GM18858 (cell line): ENCODE results near the gene SMURF2.

Experiments used
- ATAC-seq: cut with Tn5 transposase; IDR thresholded peaks from one replicate; pipeline ENCODE4 v1.9.1; 2021; ENCODE audit not compliant: unreplicated experiment

The SMURF2 gene

DNA sequence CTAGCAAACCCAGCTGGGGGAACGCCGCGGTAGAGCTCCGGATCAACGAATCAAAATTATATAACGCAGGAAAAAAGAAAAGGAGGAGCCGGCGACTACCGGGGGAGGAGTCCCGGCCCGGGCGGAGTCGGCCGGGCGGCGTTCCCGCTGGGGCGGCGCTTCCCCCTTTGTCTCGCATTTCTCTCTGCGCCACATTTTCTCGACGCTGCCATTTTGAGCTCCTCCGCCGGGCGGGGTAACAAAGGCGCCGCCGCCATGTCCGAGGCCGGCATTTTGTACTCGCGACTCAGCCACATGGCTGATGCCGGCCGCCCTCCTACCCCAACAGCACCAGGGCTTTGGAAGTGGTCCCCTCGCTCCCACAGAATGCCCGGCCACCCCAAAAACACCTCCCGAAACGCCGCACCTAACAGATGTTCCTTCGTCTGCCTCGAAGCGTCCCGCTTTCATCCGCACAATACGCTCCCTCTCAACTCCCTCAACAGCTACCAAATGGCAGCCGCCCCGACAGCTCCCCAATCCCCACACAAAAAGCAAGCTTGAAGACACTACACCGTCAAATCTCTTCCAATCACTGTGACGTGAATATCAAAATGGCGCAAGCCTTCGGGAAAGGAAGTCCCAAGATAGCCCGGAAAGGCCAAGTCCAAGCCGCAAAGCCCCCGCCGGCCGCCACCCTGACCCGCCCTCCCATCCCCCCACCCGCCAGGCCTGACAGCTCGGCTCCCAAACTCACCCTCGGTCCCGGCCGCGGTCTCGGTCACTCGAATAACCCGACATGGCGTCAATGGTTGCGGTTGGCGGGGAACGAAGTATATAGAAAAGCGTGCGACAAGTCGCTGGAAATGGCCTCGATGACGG, 156.5 kb downstream of the SMURF2 start:
- no peak for ATAC-seq

DNA sequence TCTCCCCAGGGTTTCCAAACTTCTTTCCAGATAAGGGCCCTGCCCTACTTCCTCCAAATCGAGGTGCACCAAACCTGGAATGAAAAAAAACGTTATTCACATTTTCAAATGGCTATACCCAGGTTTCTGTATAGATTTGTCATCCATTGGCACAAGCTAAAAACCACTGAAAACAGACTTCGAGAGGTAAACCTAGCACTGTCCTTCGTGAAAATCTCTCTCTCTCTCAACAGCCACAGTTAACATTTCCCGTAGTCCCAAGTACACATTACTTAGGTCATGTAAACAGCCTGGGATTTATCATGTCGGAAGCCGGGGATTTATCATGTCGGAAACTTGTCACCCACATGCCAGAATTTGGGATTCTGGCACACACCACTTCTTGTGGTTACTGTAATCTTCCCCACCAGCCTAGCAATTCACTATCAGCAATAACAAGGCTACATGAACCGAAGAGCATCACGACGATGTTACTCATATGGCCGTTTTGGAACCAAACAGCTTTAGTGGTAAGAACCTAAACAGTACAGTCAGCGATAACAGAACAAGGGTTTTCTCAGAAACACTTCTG, 157.3 kb downstream of the SMURF2 start:
- ATAC-seq, result no peak

DNA sequence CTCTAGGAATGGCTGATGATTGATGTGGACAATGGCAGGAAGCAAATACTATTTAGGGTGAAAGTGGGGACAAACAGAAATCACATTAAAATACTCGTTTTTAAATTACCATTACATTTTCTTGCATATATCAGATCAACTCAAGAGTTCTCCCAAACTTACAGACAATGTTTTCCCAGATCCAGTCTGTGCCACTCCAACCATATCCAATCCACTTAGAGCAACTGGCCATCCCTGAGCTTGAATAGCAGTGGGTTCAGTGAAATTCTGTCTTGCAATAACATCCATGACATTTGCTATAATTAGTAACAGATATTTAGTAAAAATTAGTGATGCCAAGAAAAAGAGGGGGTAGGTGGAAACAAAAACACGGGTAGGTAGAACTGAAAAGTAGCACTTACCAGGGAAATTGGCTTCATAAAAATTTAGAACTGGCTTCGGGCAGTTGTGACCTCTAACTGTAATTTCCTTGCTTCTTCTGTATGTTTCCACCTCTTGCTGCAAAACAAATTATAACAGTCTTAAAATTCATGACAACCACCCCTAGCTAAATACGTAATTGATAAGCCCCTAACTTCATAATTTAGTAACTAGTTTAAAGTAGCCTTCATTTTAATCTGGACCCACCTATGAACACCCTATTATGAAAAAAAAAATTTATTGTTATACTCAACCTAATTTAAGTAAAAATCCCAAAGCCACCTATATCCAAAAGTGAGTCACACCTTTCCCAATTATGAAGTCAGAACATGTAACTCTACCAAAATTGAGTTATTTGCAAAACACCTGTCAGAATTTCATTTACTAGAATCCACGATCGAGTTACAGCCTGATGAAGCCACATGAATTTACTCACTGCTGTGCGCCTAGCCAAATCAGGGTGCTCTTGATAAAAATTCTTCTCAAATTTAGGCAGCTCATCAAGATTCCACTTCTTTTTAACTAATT, 158.0 kb downstream of the SMURF2 start:
- no peak for ATAC-seq

DNA sequence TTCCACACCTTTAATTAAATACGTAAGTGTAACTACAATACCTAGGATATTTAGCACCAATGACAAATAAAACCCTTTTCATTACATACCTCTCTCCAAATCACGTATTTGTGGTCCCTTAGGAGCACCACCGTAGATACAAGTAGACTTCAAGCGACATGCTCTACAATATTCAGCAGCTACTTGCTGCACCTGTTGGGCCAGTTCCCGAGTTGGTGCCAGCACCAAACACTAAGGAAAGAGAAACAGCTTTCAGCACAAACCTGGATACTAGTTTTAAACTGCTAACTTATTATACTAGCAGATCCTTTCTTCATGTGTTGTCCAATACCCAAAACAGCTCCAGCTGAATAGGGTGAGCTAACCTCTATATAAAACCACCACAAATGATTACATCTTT, 158.8 kb downstream of the SMURF2 start:
- ATAC-seq, result no peak

DNA sequence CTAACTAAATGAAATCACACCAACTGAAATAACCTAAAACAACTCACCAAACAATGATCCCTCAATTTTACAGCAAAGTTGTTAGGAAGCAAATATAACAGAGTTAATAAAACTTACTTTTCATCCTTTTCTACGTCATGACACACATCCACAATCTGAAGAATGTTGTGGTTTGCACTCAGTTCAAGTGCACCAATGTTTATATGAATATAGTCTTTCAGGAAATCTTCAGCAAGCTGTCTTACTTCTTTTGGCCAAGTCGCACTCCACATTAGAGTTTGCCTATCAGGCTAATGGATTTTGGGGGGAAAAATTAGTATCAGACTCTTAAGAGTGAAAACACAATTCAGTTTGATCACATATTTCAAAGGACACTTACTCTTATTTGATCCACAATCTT, 159.3 kb downstream of the SMURF2 start:
- no peak for ATAC-seq

DNA sequence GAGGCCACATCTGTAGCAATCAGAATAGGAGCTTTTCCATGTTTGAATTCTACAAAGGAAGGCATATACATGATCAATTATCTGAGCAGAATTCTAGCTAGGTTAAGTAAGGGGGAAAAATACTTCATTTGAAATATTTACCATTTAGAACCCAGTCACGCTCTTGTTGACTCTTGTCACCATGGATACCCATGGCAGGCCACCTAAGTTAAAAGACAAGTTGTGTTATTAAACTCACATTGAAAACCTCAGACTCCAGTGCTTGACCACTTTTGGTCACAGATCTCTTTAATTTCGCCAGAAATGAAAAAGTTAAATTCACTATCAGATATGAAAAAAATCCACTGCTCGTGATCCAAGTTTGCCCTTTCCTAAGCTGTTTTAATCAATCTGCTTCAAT, 160.1 kb downstream of the SMURF2 start:
- ATAC-seq, result no peak

DNA sequence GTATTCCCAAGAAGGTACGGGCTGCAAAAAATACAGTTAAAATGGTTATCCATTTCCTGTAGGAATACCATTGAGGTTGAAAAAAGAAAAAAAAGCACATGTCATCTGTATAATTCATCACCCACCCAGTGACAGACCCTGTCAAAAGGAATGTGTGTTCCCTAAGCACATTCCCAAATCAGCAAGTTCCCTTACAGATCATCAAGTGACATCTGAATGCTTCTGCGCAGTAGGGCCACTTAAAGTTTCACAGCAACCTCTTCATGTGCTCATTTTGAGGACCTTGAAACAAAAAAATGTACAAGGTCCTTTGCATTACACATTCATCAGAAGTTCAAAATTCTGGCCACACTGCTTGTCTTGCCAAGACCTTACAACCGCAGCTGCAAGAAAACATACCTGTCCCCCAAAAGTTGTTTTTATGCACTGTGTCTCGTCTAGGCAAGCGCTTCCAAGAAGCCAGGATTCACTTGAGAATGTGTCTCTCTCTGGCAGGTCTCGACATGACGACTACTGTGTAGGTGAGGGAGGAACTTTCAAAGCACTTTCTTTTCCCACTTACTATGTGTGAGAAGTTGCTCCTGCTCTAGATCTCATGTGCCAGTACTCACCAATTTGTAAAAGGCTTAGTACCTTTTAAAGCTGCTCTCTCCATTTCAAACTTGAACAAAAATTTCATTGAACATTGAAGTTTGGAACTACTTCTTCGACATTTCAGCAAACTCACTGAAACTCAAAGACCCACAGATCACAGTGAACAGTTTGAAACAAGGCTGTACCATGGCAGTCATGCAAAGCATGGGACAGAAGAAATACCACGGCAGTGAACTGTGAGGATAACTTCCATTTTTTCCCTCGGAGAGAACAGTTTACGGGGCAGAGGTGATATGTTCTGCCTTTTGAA, 161.0 kb downstream of the SMURF2 start:
- ATAC-seq, result no peak

DNA sequence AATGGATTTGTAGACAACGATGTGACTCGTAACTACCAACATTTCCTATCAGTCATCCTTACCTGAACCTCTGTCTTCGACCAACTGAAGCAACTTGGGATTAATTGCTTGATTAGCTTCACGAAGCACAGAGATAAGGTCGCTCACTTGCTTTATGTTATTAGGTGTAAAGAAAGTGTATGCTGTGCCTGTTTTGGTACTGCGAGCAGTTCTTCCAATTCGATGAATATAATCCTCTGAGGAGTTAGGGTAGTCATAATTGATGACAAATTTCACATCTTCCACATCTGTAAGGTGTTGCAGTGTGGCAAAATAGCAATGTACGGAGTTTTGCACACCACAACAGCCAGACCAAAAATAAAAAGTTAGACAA, 161.6 kb downstream of the SMURF2 start:
- no peak for ATAC-seq

DNA sequence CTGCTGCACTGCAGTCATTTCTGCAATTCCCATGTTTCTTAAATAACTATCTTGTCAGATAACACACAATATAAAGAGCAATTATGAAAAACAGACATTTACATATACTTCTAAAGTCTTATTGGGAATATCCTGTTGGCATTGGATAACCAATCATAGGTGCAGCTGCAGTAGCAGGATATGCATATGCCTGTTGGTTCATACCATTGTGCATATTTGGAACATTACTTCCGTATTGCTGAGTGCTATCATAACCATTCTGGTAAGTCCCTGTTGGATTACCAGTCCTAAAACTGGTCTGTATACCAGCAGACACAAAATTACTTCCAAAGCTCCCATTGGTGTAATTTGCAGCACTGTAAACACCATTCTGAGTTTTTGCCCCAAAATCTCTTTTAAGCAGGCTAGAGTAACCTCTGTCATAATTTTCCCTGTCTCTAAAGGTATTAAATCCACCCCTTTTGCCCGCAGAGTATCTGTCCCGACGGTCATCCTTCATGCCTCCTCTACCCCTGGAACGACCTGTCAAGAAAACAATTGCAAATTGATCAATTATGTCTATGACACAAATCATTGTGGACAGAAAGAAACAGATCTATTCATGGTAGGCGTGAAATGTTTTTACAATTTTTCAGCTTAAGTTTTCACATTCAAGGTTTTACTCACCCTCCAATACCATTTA, 162.2 kb downstream of the SMURF2 start:
- ATAC-seq, result no peak

DNA sequence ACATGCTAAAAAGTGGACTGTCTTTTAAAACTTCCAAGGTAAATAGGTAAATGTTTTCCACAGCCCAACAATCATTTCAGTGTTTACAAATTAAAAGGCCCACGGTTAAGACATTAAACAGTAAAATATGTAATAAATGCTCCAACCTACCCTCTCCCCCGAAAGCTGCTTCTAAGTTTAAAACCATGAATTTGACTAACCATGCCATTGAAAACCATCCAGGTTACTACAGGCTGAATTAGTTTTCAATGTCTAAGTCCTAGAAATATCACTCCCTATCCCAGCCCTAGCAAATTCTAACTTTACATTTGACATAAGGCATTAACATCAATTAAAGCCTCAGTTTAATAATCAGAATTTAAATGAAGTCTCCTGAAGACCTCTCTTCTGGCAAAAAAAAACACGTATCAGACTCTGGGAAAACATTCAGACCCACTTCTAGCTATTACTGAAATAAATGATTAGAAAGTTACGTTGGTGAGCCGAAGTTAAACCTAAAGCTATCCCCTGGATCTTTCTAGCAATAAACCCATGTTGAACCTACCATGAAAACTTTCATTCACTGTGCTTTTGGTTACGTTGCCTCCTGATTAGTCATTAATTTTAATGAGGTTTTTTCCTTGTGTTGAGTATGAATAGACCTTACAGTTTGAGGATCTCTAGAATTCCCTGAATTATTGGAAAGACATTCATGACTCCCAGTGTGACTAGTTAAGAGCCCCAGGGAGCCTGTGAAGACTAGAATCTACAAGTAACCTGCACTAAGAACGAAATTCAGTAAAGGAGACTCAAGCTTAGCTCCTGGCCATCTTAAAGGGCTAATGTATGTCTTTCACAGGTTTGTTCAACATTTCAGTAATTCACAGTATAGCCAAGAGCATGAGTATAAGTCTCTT, 163.6 kb downstream of the SMURF2 start:
- ATAC-seq, result no peak

DNA sequence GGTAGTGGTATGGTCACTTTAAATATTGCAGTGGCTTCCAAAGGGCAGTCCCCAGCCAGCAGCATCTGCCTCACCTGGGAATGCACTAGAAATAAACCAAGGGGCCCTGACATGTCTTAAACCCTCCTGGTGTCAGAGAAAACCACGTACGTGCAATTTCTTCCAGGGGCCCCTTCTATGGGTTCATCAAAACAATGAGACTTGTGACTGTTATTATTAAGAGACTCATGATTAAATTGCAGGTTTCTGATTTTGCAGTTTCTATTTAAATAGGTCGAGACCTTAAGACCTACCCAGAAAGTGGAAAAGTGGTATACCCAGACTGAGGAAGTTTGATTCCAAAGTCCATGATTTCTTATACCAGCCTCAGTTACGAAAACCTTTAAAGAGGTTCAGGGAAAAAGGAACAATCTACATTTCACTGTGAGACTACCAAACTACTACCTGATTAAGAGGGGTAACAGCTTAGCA, 164.5 kb downstream of the SMURF2 start:
- no peak for ATAC-seq

DNA sequence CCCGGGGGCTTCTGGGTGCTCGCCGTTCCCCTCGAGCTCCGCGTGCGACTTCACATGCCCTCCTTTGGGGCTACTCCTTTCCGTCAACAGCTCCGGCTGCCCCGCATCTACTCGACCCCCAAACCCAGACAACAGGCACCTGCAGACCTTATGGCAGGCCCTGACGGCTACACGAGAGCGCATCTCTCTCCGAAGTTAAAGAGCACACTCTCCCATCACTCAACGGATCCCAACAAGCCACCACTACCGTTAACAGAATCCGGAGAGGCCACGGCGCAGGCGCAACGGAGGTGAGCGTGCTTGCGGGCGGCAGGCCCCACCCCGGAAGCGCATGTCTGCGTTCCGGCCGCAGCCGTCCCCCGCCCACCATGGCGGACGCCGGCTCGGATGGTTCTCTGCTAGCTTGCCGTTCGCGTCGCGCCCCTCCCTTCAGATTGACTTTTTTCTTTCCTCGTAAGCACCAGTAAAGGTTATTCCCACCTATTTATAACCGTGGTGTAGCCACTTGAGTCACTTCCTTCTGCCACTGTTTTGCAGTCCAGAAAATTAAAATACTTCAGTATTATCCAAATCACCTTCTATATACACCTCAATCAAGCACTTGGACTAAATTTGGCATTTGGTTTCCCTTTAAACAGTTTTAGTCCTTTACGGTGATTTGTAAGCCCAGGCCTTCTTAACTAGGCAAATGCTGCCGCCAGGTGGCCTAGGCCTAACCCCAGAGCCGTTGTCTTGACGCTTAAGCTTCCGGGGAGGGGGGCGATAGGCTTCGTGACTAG, 165.1 kb downstream of the SMURF2 start, which contains the start of gene POLG2:
POLG2 (minus strand) TSS at position 269 of the 779 bp plus-strand sequence; CDS start at position 183, 86 bp downstream.
- peak; percentile 75 for ATAC-seq

DNA sequence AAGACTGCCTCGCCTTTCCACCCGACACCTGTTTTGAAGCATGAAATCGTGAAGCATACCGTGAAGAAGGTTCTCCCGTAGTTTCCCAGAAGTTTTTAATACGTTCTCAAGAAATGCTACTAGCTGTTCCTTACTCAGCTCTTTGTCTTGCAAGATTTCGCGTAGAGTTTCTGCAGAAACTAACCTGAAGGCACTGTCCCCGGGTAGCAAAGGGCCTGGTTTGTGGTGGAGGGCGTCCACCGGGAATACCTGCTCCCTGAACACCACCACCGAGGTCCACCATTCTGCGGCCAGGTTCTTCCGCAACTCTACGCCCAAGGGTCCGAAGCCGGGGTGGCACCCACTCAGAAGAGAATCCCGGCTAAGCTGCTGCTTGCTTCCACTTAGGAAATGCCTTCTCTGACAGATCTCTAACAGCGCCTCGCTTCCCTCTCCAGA, 165.7 kb downstream of the SMURF2 start:
- no peak for ATAC-seq
